ENCODE measurements around the gene GPBAR1. TPM values are rescaled to one million over a fixed set of nuclear protein-coding genes. Genes with fewer than 3 reads are reported as not detected.

GPBAR1 gene
- total and polyA plus RNA-seq, 9 of the 15 experiments (the other 6 are each of a cell fraction or from before 2014, with no cell fraction given) = not detected

- under 1% methylated on average over 28 of the region's 47 CpGs for WGBS (ENCODE audit: insufficient coverage, low coverage, missing lambda C conversion rate)
- TF ChIP-seq TAF1 (IDR thresholded peaks at IDR 0.05; ENCODE audit: control insufficient read depth, extremely low read depth, insufficient read depth, low read length, severe bottlenecking) (peak; percentile 25), NFE2L1 (tag; IDR thresholded peaks at IDR 0.05; ENCODE audit: borderline replicate concordance, low read depth) (no peak), ELF1 (tag; IDR thresholded peaks at IDR 0.05) (peak; percentile 2; the same call in 1 of the 2 replicates), KAT7 (CRISPR knock-in tag; IDR thresholded peaks at IDR 0.05; ENCODE audit: borderline replicate concordance) (peak; percentile 73; the same call in 1 of the 2 replicates), RBFOX2 (IDR thresholded peaks at IDR 0.05; ENCODE audit: low read depth, low read length) (peak; percentile 71), RCOR1 (IDR thresholded peaks at IDR 0.05; ENCODE audit: borderline replicate concordance in 1 of 2, low read depth in 2 of 2, low read length in 2 of 2) (peak in 1 of 2 experiments; percentile 81; a peak in 2 of 4 replicates), KDM1A (IDR thresholded peaks at IDR 0.05) (peak; percentile 65 to 80), EGR1 (conservative IDR thresholded peaks at IDR 0.05) (peak; percentile 85), HDAC1 (IDR thresholded peaks at IDR 0.05) (peak in 1 of 2 experiments; percentile 28; a peak in 1 of 4 replicates), PCBP1 (IDR thresholded peaks at IDR 0.05; ENCODE audit: low read depth, low read length, poor library complexity, severe bottlenecking) (peak; percentile 60), HNRNPUL1 (IDR thresholded peaks at IDR 0.05; ENCODE audit: low read length) (no peak), HMGN3 (IDR thresholded peaks at IDR 0.05; ENCODE audit: borderline replicate concordance, extremely low read depth, insufficient read length, low read depth, low read length) (no peak), SOX6 (IDR thresholded peaks at IDR 0.05) (no peak)
- TF ChIP-seq, protein P1, sequence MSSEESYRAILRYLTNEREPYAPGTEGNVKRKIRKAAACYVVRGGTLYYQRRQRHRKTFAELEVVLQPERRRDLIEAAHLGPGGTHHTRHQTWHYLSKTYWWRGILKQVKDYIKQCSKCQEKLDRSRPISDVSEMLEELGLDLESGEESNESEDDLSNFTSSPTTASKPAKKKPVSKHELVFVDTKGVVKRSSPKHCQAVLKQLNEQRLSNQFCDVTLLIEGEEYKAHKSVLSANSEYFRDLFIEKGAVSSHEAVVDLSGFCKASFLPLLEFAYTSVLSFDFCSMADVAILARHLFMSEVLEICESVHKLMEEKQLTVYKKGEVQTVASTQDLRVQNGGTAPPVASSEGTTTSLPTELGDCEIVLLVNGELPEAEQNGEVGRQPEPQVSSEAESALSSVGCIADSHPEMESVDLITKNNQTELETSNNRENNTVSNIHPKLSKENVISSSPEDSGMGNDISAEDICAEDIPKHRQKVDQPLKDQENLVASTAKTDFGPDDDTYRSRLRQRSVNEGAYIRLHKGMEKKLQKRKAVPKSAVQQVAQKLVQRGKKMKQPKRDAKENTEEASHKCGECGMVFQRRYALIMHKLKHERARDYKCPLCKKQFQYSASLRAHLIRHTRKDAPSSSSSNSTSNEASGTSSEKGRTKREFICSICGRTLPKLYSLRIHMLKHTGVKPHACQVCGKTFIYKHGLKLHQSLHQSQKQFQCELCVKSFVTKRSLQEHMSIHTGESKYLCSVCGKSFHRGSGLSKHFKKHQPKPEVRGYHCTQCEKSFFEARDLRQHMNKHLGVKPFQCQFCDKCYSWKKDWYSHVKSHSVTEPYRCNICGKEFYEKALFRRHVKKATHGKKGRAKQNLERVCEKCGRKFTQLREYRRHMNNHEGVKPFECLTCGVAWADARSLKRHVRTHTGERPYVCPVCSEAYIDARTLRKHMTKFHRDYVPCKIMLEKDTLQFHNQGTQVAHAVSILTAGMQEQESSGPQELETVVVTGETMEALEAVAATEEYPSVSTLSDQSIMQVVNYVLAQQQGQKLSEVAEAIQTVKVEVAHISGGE (CRISPR knock-in tag; IDR thresholded peaks at IDR 0.05) = peak in 1 of 3 experiments; percentile 13; a peak in 1 of 6 replicates
- H3K4me3 ChIP-seq = peak overlapping the region; percentile 98
- DNase-seq (ENCODE audit: extremely low read depth in 1 of 4, low spot score in 3 of 4) (peak in 2 of 4 experiments; percentile 36 to 39), ATAC-seq (peak; percentile 75), FAIRE-seq (no peak)
- peak overlapping the region; percentile 87 for H3K4me2 ChIP-seq (ENCODE audit: insufficient read depth, low read length)
- BruUV-seq (replicated peaks) = TSS peak; percentile 51
- H3K9me3 ChIP-seq (replicated peaks; ENCODE audit: control insufficient read depth, insufficient read depth, low read depth, low read length) = no peaks in the 10 kb centered on the region
- peak overlapping the region; percentile 70 for H2AFZ ChIP-seq (ENCODE audit: low read depth, low read length)
- H3K4me1 ChIP-seq (replicated peaks in 1 of 2; ENCODE audit: control insufficient read depth in 2 of 2, insufficient read depth in 2 of 2, low read length in 2 of 2) = peaks cover 12 to 15% of the 10 kb centered on the region in 2 experiments
- H3K36me3 ChIP-seq (ENCODE audit: control insufficient read depth, insufficient read depth, low read length) = peaks cover 19% of the 10 kb centered on the region; the same call in 2 of the 3 replicates
- peak overlapping the region; percentile 90 for H3K27ac ChIP-seq (ENCODE audit: extremely low read depth, low read depth, low read length)
- in situ Hi-C loops (cut with MboI) = no loop called here
- H3K9me1 ChIP-seq (ENCODE audit: control insufficient read depth, insufficient read depth, low read length) = no peaks in the 10 kb centered on the region
- intact Hi-C loops (cut with micrococcal nuclease) = no loop called here
- peak overlapping the region; percentile 79 to 98 for H3K9ac ChIP-seq (ENCODE audit: insufficient read depth in 1 of 2, low read depth in 2 of 2, low read length in 2 of 2)
- peaks cover 52% of the 10 kb centered on the region for H3K79me2 ChIP-seq (ENCODE audit: control insufficient read depth, insufficient read depth, low read length)
- no peaks in the 10 kb centered on the region for H3K27me3 ChIP-seq (ENCODE audit: control insufficient read depth in 2 of 2, insufficient read depth in 2 of 2, low read length in 2 of 2)
- peaks cover 13% of the 10 kb centered on the region; the same call in 1 of the 2 replicates for H4K20me1 ChIP-seq (replicated peaks; ENCODE audit: control insufficient read depth, insufficient read depth, low read length)
- POLR2A ChIA-PET = interaction anchor here (0.6 to 1.0 kb wide), 3 partner anchors 17 to 390 kb away, joined by 3 to 4 read pairs (median 3); partner anchors contain the start of gene PLCD4
- CTCF ChIA-PET (ENCODE audit: low intra/inter-chr PET ratio) = no interaction called here
Observed at GRCh38 chr2:218217360-218218267, 43.2 kb upstream of the GPBAR1 start.

All from K562 (cell line).